ELF-1 (cell line): Measurements from ENCODE around the gene ZFP36.

Experiments
- DNase-seq: peaks from one replicate; pipeline ENCODE4 v3.0.0-alpha.2; 2016; ENCODE audit warnings: low read depth, low spot score

Gene ZFP36

DNA sequence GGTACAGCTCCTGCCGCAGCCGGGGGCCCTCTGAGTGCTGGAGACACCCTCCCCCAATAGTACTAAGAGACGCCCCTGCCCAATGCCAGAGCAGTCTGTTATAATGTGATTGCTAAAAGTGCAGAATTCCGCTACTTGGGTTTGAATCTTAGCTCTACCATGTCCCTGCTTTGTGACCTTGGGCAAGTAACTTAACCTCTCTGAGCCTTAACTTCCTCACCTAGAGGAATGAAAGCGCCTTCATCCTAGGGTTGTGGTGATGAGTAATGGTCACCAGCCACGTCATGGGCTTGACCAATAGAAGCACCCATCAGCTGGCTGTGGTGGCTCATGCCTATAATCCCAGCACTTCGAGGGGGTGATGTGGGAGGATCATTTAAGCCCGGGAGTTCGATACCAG, 12.4 kb downstream of the ZFP36 start:
- DNase-seq, result no peak

DNA sequence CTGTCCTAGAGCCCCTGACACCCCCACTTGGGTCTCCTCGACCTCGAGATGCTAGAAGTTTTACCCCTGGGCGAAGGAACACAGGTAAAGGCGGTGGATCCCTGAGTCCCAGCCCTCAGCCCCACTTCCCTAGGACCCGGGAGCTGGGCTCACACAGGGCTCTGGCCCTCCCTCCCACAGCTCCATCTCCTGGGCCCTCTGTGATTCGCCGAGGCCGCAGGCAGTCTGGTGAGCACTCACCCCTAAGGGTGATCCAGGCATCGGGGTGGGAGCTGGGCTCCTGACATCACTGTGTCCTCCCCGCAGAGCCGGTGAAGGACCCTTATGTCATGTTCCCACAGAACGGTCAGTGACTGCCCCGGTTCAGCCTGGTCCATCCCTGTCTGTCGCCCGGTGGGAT, 14.1 kb downstream of the ZFP36 start:
- no peak for DNase-seq

DNA sequence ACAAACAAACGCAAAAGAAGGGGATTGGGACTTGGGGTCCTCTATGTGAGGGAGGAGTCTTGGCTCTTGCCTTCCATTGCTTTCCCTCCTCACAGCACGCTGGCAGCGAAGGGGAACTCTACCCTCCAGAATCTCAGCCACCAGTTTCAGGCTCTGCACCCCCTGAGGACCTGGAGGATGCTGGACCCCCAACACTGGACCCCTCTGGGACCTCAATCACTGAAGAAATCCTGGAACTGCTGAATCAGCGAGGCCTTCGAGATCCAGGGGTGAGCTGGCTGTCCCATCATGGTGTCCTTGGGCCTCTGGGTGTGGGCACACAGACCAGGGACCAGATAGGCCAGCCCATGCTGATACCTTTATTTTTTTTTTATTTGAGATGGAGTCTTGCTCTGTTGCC, 15.4 kb downstream of the ZFP36 start:
- DNase-seq, result no peak

DNA sequence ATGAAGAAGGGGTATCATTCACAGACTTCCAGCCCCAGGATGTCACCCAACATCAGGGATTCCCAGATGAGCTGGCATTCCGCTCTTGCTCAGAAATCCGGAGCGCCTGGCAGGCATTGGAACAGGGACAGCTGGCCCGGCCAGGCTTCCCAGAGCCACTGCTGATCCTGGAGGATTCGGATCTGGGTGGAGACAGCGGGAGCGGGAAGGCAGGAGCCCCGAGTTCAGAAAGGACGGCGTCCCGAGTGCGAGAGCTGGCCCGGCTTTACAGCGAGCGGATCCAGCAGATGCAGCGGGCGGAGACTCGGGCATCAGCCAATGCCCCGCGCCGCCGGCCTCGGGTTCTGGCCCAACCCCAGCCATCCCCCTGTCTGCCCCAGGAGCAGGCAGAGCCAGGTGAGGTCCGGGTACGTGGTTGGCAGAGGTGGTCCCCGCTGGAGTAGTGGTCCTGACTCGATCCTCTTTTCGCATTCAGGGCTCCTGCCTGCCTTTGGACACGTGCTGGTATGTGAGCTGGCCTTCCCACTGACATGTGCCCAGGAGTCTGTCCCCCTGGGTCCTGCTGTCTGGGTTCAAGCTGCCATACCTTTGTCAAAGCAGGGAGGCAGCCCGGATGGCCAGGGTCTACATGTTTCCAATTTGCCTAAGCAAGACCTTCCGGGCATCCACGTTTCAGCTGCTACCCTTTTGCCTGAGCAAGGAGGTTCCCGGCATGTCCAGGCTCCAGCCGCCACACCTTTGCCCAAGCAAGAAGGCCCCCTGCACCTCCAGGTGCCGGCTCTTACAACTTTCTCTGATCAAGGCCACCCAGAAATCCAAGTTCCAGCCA, 16.8 kb downstream of the ZFP36 start:
- no peak for DNase-seq

DNA sequence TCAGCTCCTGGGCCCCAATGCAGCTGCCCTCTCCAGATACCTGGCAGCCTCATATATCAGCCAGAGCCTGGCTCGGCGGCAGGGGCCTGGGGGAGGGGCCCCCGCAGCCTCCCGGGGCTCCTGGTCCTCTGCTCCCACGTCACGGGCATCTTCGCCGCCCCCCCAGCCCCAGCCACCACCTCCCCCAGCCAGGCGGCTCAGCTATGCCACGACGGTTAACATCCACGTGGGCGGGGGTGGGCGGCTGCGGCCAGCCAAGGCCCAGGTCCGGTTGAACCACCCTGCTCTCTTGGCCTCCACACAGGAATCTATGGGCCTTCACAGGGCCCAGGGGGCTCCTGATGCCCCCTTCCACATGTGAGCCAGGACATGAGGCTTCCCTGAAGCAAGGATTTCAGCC, 18.3 kb downstream of the ZFP36 start:
- no peak for DNase-seq

DNA sequence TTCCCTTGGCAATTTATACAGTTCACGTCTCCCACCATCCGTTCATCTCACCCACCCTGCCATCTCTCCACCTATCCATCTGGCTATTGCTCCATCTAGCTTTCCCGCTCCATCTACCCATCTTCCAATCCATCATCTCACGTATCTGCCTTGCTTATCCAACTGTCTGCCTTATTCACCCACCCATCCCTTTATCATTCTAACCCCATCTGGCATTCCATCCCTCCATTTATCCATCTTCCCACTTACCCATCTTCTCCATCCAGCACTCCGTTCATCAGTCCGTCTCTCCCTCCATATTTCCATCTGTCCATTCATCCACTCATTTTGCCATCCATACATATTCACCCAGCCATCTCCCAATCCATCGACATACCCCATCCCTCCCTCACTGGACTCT, 19.1 kb downstream of the ZFP36 start:
- no peak for DNase-seq

DNA sequence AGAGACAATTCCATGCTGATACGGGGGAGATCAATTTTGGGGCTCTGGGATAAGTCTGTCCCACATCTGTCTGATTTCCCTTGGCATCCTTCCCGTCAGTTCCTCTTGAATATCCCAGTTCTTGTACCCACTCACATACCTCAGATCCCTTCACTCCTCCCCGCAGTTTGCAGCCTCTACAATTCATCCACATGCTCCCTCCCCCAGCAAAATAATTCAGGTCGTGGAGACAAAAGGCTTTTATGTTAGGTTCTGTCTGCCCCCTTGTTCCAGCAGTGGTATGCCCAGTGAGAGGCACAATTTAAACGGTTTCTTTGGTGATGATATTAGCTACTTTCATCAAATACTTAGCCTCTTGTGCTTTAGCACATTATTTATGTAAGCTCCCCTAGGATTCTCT, 19.5 kb downstream of the ZFP36 start:
- DNase-seq, result no peak

DNA sequence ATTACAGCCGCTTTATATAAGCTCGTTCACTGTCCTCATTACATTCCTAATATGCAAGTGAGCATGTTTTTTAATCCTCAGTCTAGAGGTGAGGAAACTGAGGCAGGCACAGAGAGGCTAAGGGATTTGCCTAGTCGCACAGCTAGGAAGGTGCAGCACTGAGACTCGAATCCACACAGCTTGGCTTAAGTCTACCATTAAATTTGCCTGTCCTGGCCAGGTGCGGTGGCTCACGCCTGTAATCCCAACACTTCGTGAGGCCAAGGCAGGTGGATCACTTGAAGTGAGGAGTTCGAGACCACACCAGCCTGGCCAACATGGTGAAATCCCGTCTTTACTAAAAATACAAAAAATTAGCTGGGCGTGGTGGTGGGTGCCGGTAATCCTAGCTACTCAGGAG, 21.1 kb downstream of the ZFP36 start:
- no peak for DNase-seq

DNA sequence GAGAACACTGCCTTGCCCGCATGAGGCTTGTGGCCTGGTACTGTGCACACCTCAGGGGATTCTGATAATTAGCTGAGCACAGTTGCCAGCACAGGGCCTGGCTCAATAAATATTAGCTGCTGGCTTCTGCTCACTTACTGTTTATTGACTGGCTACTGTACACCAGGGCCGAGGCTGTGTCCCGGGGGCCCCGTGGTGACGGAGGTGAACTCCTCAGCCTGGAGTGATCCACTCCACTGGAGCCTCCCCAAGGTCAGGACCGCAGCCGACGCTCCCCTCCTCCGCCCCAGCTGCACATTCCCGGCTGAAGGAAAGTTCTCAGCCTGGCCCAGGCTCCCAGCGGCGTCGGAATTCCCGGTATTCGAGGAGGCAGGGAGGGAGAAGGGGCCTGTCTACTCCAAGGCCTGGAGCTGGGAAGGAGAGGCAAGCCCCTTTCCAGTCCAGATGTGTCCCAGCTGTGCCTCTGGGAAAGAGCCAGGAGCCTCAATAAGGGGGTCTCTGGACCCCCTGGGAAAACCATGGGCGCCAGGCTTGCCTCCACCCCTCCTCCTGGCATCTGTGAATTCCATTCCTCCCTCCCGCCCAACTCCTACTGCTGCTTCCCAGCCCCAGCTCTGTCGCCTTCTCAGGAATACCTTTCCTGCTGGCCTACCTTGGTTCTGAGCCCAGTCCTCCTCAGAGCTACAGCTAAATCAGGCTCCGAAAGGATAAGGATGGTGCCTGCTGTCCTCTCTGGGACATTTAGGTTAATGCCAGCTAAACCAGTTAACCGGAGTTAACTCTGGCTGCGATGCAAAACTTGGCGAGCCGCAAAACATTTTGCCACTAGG, 21.9 kb downstream of the ZFP36 start:
- peak; percentile 94 for DNase-seq

DNA sequence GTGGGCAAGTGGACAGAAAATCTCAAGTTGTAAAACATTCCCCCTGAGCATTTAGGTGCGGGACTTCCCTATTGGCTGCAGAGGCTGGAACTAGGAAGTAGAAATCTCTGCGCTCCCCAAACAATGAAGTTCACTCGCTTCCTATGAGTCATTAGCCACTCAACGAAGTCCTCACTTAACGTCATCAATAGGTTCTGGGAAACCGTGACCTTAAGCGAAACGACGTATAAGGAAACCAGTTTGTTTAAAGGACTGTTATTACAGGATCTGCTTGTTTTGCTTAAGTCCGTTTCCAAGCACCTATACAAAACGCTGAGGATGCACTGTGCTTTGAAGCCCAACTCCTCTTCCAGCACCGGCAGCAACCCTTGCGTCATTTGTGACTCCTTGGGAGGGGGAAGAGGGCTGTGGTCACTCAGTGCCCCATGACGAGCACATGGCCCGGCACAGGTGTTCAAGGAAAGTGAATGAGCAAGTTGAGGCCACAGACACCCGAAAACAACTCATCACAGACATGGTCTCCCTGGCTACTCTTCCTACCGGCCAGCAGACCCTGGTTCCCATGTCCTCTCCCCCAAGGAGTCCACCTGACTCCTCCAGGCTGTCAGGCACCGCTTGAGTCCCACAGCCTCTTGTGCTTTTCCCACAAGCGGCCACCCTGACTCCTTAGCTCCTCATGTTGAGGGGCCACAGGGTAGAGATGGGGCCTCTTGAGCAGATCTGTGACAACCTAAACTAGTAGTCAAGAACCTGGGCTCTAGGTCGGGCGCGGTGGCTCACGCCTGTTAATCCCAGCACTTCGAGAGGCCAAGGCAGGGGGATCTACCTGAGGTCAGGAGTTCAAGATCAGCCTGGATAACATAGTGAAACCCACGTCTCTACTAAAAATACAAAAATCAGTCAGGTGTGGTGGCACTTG, 24.3 kb downstream of the ZFP36 start:
- DNase-seq, result peak; percentile 82

DNA sequence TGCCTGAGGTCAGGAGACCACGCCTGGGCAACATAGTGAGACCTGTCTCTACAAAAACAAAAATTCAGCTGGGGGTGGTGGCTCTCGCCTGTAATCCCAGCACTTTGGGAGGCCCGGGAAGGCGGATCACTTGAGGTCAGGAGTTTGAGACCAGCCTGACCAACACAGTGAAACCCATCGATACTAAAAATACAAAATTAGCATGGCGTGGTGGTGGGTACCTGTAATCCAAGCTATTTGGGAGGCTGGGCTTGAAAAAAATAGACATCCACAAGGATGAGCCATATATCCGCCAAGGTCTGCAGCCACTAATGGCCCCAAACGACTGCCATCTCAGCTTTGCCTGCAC, 26.0 kb downstream of the ZFP36 start:
- DNase-seq, result no peak

DNA sequence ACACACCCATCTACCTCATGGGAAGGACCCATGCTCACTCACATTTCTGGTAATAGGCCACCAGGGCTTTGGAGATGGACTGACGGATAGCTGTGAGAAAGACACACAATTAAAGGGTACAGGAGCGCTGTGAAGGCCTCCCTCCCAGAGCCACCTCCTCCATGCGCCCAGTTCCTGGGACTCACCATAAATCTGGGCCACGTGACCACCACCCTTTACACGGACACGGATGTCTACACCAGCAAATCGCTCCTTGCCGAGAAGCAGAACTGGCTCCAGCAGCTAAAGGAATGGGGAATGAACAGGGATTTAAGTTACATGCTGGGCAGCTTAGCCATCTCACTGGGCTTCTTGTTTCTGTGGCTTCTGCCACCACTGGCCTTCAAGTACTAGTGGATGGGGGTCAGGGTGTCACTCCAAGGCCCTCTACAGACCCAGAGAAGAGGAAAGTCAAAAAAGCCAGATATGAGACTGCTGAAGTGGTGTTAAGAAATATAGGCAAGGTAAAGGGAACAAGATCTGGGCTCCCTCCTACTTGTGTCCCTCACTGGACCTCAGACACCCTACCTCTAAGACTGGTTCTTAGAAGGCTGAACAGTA, 26.9 kb downstream of the ZFP36 start:
- DNase-seq, result no peak

DNA sequence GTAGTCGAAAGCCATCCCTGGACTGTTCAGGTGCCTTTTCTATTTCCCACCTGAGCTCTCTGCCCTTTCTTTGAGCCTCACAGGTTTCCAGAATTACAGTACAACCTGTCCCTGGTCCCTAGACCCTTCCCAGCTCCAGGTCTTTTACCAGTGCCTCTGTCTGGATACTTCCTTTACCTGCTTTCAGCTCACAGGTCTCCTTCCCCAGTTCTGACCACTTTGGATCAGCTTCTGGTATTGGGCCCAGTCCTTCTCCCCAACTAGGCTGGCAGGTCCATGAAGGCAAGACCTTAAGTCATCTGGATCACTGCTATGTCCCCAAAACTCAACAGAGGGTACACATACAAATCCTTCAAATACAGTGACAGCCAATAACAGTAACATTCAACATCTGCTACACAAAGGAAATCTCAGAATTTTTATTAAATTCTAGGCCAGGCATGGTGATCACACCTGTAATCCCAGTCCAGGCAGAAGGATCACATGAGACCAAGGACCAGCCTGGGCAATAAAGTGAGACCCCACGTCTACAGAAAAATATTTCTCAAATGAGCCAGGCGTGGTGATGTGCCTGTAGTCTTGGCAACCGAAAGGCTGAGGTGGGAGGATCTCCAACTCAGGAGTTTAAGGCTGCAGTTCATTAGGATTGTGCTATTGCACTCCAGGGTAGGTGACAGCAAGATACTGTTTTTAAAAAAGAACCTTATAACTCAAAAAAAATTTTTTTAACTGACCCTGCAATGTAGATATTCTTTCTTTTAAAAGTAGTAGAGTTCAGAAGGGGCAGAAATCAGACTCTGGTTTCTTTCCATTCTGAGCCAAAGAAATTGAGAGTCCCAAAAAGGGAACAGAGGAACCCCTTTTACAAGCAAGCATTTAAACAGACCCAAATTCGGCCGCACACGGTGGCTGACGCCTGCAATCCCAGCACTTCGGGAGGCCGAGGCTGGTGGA, 27.8 kb downstream of the ZFP36 start:
- no peak for DNase-seq

DNA sequence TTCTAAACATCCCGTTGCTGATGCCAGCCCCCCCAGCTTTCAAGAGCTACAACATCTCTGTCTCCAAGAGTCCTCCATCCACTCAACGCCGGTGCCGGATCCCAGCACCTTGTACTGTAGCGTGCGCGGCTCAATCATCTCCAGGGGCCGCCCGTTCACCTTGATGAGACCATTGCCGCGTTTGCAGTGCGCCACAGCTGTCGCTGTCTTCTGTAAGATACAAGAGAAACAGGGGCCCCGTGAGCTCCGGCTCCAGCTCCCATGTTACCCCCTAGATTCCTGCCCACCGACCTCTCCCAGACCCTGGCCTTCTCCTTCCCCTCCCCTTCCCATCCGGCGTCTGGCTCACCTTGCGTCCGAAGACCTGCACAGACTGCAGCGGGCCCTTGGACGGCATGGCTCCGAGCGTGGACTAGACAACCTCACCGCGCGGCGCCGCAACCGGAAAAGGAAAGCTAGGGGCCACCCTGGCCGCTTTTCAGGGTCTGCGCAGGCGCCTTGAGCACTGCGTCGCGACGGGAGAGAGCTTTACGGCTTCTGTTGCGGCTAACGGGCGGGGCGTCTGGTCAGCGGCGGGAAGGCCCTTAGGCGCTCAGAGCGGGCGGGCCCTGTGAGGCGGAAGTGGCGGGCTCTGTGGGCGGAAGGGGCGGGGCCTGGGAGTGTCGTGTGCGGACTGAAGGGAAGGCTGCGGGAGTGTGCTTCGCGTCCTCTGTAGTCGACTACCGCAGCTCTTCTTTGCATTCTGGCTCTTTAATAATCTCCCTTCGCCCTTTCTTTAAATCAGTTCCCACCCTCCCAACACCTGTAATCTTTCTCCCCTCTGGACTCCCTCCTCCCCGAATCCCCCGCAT, 29.1 kb downstream of the ZFP36 start, which contains the start of gene RPS16:
RPS16 (minus strand) TSS at position 451 of the 851 bp plus-strand sequence; CDS start at position 397, 54 bp downstream.
- peak; percentile 99 for DNase-seq

DNA sequence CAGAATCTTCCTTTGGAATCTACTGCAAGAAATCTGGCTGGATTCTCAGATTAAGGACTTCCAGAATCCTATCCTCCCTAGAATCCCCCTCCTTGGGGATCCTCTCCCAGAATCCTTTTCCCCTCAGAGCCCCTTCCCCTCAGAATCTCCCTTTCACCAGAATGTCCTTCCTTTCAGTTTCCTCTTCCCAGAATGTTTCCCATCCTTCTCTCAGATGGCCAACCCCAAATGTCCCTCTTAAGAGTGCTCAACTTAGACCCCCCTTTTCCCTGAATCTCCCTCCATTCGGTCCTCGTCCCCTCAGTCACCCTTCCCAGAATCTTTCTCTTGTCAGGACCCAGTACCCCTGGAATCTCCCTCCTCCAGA, 29.7 kb downstream of the ZFP36 start:
- DNase-seq, result no peak

DNA sequence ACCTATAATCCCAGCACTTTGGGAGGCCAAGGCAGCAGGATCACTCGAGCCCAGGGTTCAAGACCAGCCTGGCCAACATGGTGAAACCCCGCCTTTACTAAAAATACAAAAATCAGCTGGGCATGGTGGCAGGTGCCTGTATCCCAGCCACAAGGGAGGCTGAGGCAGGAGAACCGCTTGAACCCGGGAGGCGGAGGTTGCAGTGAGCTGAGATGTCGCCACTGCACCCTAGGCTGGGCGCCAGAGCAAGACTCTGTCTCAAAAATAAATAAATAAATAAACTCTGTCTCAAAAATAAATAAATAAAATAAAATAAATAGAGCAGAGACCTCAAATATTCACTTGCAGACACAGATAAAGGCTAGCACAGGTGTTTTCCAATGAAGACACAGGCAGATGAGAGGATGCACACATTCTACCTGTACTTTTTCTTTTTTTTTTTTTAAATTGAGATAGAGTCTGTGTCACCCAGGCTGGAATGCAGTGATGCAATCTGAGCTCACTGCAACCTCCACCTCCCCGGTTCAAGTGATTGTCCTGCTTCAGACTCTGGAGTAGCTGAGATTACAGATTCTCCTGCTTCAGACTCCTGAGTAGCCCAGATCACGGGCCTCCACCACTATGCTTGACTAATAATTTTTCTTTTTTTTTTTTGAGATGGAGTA, 31.8 kb downstream of the ZFP36 start:
- peak; percentile 24 for DNase-seq

DNA sequence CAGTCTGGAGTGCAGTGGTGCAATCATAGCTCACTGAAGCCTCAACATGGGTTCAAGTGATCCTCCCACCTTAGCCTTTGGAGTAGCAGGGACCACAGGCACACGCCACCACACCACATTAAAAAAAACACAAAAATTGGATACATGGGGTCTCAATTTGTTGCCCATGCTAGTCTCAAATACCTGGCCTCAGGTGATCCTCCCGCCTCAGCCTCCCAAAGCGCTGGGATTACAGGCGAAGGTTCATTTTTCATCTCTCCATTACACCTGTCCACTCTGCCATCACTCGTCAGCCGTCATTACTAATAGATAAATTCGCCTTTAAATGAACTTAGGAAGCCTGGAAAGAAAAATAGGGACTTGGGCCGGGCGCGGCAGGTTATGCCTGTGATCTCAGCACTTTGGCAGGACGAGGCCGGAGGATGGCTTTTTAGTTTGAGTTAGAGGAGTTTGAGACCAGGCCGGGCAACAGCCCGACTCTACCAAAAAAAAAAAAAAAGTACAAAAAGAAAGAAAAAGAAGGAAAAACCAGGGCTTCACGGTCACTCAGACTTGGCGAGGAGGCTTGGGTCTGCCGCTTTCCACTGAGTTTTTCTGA, 38.0 kb downstream of the ZFP36 start:
- DNase-seq, result no peak
